ENCODE results near the gene CFAP57. TPM values are rescaled to one million over a fixed set of nuclear protein-coding genes. Genes with fewer than 3 reads are reported as not detected.

Gene CFAP57
- total RNA-seq, 1 donor from 2014 or later: not detected

- DNase-seq (ENCODE audit: low spot score): no peak
Measured at GRCh38 chr1:43222879-43223278, 50.7 kb downstream of the CFAP57 start.

DNA sequence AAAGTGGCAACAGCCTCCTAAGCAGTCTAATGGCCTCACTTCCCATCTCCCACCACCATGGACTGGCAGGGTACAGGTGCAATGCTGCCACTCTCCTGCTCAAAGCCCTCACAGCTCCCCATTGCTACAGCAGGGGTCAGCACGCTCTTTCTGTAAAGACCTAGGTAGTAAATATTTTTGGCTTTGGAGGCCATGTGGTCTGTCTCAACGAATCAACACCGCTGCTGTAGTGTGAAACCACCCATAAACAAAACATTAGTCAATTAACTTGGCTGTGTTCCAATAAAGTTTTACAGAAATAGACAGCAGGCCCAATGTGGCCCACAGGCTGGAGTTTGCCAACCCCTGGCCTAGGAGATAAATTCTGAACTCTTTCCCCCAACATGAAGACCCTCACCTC lies 53.0 kb downstream of the CFAP57 start:
- DNase-seq (ENCODE audit: low spot score) (no peak), ATAC-seq (no peak)

More at GRCh38 chr1:43222879-43223278, 50.7 kb downstream of the CFAP57 start:
- no peak for ATAC-seq

DNA sequence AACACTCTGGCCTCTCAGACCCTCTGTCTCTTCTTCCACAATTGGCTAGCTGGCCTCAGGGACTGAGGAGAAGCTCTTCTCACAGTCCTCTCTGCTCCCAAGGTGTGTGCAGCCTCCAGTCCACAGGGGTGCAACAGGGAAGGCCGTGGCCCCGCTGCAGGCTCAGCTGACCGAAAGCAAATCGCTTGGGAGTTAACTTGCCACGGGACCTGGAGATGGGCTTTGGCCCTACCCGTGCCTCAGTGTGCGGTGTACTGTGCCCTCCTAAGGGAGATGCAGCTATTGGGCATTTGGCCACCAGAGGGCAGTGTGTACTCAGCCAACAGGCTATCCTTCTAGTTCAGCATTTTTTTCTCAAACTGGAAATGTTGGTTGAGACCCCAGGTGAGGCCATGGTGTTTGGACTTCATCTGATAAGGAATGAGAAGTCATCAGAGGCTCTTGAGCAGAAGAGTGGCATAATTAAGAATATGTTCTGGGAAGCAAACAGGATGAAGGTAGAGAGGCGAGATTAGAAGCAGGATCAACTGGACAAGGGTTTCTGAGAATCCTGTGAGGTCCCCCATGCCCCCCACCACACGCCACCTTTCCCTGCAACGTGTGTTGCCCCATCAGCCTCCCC lies 55.1 kb downstream of the CFAP57 start:
- ATAC-seq: peak; percentile 85
- DNase-seq (ENCODE audit: low spot score): peak; percentile 74

- no peak for ATAC-seq
- no peak for DNase-seq (ENCODE audit: low spot score)
Measured at GRCh38 chr1:43229826-43230780, 58.0 kb downstream of the CFAP57 start.

- DNase-seq (ENCODE audit: low spot score): no peak
- no peak for ATAC-seq
Measured at GRCh38 chr1:43232074-43232473, 59.9 kb downstream of the CFAP57 start.

DNA sequence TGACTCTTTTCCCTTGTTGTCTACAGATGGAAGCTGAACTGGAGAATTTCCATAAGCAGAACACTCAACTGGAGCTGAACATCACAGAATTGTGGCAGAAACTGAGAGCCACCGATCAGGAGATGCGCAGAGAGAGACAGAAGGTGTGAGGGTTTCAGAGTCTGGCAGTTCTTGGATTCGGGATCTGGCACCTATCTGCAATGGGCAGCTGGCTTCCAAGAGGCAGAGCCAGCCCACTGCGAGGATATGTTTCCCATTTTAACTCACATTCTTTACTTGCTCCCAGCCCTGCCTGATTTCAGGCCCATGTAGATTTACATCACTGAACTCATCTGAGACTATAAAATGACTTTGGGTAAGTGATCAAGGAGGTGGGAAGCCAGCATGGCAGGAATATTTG lies 60.4 kb downstream of the CFAP57 start:
- ATAC-seq (no peak), DNase-seq (ENCODE audit: low spot score) (no peak)

DNA sequence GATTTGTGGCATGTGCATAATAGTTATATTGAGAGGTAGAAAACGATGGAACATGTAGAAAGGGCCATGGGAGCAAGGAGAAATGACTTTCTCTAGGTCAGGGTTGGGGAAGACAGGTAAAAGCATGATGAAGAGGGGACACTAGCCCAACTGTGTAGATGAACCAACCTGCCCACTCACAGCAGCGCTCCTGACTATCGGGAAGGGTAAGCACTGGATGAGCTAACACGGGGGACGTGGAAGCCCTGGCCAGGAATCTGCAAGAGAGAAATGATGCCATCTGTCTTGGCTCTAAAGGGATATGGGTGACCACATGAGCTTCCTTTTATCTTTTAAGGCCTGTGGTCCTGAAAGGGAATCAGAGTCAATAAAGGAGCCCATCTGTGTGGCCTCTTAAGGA lies 61.5 kb downstream of the CFAP57 start:
- ATAC-seq: no peak

DNA sequence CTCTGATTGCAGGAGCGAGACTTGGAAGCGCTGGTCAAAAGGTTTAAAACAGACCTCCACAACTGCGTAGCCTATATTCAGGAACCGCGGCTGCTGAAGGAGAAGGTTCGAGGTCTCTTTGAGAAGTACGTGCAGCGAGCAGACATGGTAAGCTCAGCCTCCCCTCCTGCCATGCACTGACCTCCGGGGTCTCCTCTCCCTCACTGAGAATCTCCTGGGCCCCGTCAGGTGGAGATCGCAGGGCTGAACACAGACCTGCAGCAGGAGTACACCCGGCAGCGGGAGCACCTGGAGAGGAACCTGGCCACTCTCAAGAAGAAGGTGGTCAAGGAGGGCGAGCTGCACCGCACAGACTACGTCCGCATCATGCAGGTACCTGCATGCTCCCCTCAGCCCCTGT lies 62.1 kb downstream of the CFAP57 start:
- ATAC-seq (no peak), DNase-seq (ENCODE audit: low spot score) (no peak)

More for the DNA sequence above, 61.5 kb downstream of the CFAP57 start:
- DNase-seq (ENCODE audit: low spot score): no peak

DNA sequence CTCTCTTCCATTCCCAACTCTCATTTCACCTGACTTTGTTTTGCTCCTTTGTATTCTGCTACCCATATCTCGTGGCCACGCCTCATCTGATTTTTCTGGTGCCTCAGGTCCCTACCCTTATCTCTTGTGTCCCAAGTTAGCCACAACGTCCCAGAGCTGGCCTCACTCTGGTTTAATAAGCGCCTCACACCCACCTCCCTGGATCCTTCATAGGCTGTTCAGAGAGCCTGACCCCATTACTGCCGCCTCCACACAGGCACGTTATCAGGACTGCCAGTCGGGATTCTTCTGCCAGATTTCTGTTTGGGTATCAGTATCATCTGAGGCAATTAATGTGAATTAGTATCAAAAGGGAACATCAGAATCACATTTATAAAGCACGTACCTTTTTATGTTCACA lies 62.9 kb downstream of the CFAP57 start:
- no peak for ATAC-seq
- no peak for DNase-seq (ENCODE audit: low spot score)

DNA sequence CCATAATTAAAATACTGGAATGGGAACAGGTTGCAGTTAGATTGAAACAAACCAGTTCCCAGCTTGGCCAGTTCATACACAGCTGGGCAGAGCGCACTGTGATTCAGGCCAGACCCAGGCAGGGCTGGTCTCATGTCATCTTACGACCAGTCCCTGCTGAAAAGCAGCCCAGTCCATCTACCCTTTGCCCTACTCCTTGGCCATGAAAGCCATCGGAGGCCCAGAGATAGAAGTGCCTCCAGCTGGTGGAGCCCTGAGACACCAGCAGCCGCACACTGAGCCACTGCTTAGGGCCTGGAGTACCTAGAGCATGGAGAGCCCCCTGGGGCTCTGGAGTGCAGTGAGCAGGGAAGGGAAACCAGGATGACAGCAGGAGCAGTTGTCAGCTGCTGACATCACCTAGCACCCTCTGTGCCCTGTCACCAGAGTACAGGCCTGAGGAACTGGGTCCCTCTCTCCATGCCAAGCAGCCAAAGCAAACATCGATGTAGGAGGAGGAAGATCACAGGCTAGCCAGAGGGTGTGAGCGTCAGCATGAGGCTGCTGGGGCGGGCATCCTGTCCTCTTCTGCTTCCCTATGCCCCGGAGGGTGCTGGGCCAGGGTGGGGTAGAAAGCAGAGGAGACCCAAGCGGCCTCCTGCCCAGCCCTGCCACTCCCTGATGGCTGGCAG lies 63.5 kb downstream of the CFAP57 start:
- peak; percentile 78 for ATAC-seq
- peak; percentile 77 for DNase-seq (ENCODE audit: low spot score)

DNA sequence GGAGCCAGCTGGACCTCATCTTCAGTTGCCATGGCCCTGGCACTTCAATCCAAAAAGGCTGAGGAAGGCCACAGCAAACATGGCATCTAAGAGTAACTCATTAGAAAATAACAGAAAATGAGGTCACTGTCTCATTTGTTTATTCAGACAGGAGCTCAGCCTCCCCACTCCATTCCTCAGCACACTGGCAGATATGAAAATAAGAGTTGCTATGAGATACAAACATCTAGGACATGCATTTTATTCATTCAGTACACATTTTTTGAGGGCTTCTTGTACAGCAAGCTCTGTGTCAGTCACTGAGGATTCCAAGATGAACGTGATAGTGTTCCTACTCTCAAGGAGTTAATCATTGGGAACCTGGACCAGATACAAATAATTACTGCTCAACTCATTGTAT lies 65.0 kb downstream of the CFAP57 start:
- ATAC-seq (no peak), DNase-seq (ENCODE audit: low spot score) (no peak)

DNA sequence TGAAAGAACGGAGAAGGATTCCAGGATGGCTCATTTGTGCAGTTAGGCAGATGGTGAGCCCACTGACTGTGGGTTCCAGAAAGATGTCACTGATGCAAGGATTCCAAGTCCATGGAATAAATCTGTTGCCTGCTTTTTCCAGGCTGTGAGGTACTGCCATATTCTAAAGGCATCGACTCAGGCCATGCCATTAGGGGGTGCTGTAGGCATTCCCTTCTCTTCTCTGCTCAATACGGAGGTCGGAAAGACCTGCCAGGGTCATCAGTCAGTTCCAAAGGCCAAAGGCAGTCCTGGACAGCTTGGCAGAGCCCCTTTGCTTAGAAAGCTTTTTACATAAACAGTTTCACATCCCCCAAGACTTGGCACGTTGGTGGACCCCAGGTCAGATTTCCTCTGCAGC lies 66.0 kb downstream of the CFAP57 start:
- DNase-seq (ENCODE audit: low spot score): peak; percentile 86

DNA sequence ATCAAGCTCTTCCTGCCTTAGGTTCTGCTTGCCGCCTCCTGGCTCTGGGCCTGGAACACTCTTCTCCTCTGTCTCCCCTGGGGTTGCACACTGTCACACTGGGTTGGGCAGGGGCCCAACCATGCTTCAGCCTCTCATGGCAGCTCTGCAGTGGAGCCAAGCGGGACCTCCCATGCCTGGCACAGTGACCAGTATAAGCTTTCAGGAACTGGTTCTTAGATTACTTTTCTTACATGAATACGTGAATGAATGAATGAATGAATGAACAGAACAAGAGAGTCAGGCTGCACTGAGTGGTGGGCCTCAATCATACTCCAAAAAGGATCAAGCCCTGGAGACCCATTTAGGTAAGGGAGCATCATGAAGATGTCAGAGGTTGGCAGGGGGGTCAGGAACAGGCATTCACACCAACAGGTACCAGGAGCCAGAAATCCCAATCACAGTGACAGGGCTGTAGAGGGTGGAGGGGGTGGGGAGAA lies 66.9 kb downstream of the CFAP57 start:
- ATAC-seq (peak; percentile 10), DNase-seq (ENCODE audit: low spot score) (no peak)

More for the DNA sequence above, 66.0 kb downstream of the CFAP57 start:
- ATAC-seq: peak; percentile 85

DNA sequence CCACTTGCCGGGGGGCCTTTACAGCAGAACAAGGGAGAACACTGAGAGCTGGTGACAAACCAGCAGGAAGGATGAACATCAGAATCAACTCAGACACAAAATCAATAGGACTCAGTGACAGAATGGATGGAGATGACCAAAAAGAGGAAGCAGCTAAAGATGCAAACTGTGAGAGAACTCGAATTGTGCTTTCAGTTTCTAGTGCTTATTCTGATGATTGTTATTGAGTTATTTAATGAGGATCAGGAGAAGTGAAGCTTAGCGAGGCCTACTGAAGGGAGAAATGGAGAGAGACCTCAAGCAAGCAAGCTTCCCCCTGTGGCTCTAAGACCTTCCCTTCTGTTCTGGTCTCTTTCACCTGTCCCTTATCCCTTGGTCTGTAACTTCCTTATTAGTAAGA lies 67.4 kb downstream of the CFAP57 start:
- DNase-seq (ENCODE audit: low spot score) (no peak), ATAC-seq (no peak)

DNA sequence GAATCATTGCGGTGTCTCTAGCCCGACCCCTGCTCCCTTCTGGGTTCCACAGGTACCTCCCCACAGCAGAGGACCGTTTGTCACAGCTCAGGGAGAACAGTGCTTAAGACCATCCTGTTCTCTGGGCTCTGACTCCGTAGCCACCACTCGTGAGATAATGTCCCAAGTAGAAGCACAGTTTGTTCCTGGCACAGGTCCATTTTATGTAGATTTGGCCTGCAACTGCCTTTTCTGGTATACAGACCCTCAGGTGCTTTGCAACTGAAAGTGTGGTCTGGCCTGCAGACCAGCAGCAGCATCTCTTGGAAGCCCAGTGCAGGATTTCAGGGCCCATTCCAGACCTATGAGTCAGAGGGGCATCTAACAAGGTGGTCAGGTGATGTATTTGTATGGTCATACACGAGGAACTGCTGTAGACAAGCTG lies 69.3 kb downstream of the CFAP57 start:
- DNase-seq (ENCODE audit: low spot score) (no peak), ATAC-seq (peak; percentile 12)

DNA sequence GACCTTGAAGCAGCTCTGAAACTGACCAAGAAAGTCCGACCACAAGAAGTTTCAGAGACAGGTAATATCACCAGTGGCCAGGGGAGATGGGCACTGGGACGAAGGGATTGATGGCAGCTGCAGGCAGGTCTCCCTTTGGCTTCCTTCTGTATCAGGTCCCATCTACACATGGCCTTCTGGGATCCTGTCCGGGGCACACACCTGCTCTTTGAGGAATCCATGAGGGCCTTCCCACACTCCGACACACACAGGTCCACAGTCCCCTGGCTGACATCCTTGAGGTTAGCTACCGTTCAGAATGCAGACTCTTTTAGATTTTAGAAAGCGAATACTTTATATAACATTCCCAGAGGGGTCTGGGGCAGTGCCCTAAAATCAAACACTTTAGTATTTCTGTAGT lies 71.2 kb downstream of the CFAP57 start:
- DNase-seq (ENCODE audit: low spot score) (no peak), ATAC-seq (no peak)

DNA sequence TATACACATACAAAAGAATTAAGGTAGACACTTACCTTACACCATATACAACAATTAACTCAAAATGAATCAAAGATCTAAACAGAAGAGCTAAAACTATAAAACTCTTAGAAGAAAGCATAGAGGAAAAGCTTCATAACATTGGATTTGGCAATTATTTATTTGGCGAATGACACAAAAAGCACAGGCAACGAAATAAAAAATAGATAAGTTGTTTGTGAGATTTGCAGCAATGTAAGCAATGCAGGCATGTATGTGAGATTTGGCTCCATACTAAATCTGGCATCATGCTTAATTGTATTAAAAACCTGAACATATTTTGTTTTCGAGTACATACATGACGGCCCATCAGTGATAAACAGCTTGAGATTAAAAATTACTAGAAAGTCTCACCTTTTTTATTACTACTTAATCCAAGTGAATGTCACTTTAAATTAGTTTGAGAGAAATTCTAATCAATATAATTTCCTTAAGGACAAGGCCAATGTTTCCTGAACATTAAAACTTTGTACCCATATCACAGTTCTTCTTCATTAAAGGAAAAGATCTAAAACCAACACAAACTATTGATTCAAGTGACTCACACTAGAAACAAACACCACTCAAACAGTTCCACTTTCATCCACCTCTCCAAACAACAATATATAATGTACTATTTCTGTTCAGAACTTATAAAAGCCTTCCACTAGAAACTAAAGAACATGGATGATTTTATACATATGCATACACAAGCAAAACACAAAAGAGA lies 74.5 kb downstream of the CFAP57 start:
- ATAC-seq (peak; percentile 30), DNase-seq (ENCODE audit: low spot score) (no peak)

GRCh38 chr1:43247256-43247921 lies 75.3 kb downstream of the CFAP57 start:
- no peak for DNase-seq (ENCODE audit: low spot score)
- peak; percentile 56 for ATAC-seq

DNA sequence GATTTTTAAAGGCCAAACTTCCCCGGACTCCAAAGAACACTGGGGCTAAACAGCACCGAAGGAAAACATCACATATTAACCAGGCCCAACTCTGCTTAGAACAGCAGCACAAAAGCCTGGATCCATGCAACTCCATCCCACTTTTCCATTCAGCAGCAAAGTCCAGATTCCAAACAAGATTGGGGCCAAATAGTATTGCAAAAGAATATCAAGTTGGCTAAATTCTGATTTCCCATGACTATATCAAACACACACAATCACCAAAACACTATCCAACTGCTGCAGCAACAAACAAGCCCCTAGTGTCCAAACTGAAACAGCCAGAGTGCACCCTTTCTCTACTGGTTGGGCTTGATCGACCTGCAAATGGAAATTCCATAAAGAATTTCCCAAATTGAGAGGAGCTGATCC lies 78.2 kb downstream of the CFAP57 start:
- ATAC-seq (peak; percentile 81), DNase-seq (ENCODE audit: low spot score) (peak; percentile 65)

DNA sequence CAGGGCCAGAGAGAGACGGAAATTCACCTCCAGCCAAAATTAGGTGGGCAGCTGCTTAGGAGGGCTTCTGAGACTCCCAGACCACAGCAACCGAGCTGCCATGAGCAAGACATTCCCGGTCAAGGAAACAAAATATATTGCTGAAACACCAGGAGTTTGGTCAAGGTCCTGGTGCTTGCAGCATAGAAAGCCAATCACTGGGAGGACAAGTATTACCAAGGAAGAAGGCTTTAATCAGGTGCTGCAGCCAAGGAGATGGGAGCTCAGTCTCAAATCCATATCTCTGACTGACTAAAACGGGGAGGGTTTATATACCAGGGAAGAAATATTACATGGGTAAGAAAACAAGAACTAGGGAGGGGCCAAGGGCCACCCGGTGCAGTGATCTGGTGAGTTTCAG lies 78.9 kb downstream of the CFAP57 start:
- DNase-seq (ENCODE audit: low spot score) (peak; percentile 39), ATAC-seq (no peak)
